HepG2 (cell line): ENCODE results near the gene RAB28. TPM values are rescaled to one million over a fixed set of nuclear protein-coding genes. Genes with fewer than 3 reads are reported as not detected.

ENCODE experiments used
- AKNA ChIP-seq: sonication (generic); formaldehyde crosslinking; IDR thresholded peaks from 2 replicates; pipeline ENCODE4 v1.4.0; 2020; ENCODE audit warnings: missing genetic modification reagents, borderline replicate concordance
- BRCA1 ChIP-seq: sonication (generic); formaldehyde crosslinking; IDR thresholded peaks from 2 replicates; pipeline ENCODE4 v1.4.0; 2020; ENCODE audit warnings: missing genetic modification reagents
- CREM ChIP-seq, 2 experiments: sonication (generic) in 1 of 2; formaldehyde crosslinking in 1 of 2; IDR thresholded peaks; 2 replicates each; pipeline versions ENCODE4 v1.4.0 to v1.6.1; 2016 to 2020; ENCODE audit warnings: antibody characterized with exemption in 1 of 2, mild to moderate bottlenecking in 1 of 2, missing genetic modification reagents in 1 of 2
- E2F2 ChIP-seq: sonication (generic); formaldehyde crosslinking; IDR thresholded peaks from 2 replicates; pipeline ENCODE4 v1.4.0; 2020; ENCODE audit warnings: missing genetic modification reagents, borderline replicate concordance
- ETS1 ChIP-seq: sonication (generic); formaldehyde crosslinking; IDR thresholded peaks from 2 replicates; pipeline ENCODE4 v1.4.0; 2020; ENCODE audit warnings: missing genetic modification reagents
- NAIF1 ChIP-seq: sonication (generic); formaldehyde crosslinking; IDR thresholded peaks from 2 replicates; pipeline ENCODE4 v1.5.0; 2020; ENCODE audit warnings: mild to moderate bottlenecking, missing genetic modification reagents, borderline replicate concordance
- ZHX2 ChIP-seq, 2 experiments: sonication (generic) in 1 of 2; formaldehyde crosslinking in 1 of 2; IDR thresholded peaks; 2 replicates each; pipeline versions ENCODE4 v1.6.1 to v1.9.0; 2014 to 2022; ENCODE audit warnings: antibody characterized with exemption in 1 of 2, borderline replicate concordance in 1 of 2, inconsistent platforms in 1 of 2, low read depth in 1 of 2, missing genetic modification reagents in 1 of 2
- ZNF230 ChIP-seq: sonication (generic); formaldehyde crosslinking; IDR thresholded peaks from 2 replicates; pipeline ENCODE4 v1.4.0; 2020; ENCODE audit warnings: mild to moderate bottlenecking, missing genetic modification reagents
- ZNF780A ChIP-seq: sonication (generic); formaldehyde crosslinking; IDR thresholded peaks from 2 replicates; pipeline ENCODE4 v1.8.0; 2022; ENCODE audit warnings: mild to moderate bottlenecking, missing genetic modification reagents, moderate library complexity
- ZNF792 ChIP-seq: IDR thresholded peaks from 2 replicates; pipeline ENCODE4 v1.6.1; 2016
- polyA plus RNA-seq, 8 experiments: library from polyadenylated mRNA; depleted of rRNA in 3 of 8; stranded (reverse) in 7 of 8; unstranded in 1 of 8; fragments of >200 nt; fragmentation: Illumina TruSeq in 4 of 8; extraction: Trizol in 4 of 8; gene quantifications; 2 replicates each; pipeline versions ENCODE4 v1.2.1 to v1.2.3, GENCODE V29; 2011 to 2016; ENCODE audit warnings: low read depth in 4 of 8, missing spikeins in 1 of 8, mixed read lengths in 1 of 8; ENCODE audit not compliant: insufficient read depth in 1 of 8
- total RNA-seq, 5 experiments: library from RNA; depleted of rRNA; stranded (reverse); fragments of >200 nt; fragmentation: Illumina TruSeq; extraction: Trizol; gene quantifications; 2 replicates each; pipeline ENCODE4 v1.2.3, GENCODE V29; 2016; ENCODE audit warnings: low read depth in 1 of 5

RAB28 gene
- total and polyA plus RNA-seq, 2 of the 13 experiments (the other 11 are each of a cell fraction or from before 2014, with no cell fraction given), result 11.8 to 18.2 TPM

GRCh38 chr4:13484122-13484748 lies at the start of gene RAB28 (continued):
- TF ChIP-seq ZHX2 (IDR thresholded peaks at IDR 0.05; ENCODE audit: low read depth) (no peak), ZHX2 (CRISPR knock-in tag; IDR thresholded peaks at IDR 0.05; ENCODE audit: borderline replicate concordance) (no peak), ZNF780A (CRISPR knock-in tag) (no peak), CREM (IDR thresholded peaks at IDR 0.05) (peak; percentile 63; the same call in 1 of the 2 replicates), CREM (CRISPR knock-in tag; IDR thresholded peaks at IDR 0.05) (no peak), ZNF230 (CRISPR knock-in tag) (no peak), ZNF792 (CRISPR knock-in tag) (no peak), NAIF1 (CRISPR knock-in tag) (no peak), AKNA (CRISPR knock-in tag) (no peak), ETS1 (no peak), E2F2 (CRISPR knock-in tag) (peak; percentile 71; the same call in 1 of the 2 replicates), BRCA1 (no peak)
